ENCODE data around the gene RNU5B-1. TPM values are rescaled to one million over a fixed set of nuclear protein-coding genes. Genes with fewer than 3 reads are reported as not detected.
A peak's percentile ranks its signal among the peaks of the same experiment; 100 is the strongest.

Gene RNU5B-1
- polyA plus RNA-seq, 1 of the 3 experiments (the other 2 are of a cell fraction): not detected

DNA sequence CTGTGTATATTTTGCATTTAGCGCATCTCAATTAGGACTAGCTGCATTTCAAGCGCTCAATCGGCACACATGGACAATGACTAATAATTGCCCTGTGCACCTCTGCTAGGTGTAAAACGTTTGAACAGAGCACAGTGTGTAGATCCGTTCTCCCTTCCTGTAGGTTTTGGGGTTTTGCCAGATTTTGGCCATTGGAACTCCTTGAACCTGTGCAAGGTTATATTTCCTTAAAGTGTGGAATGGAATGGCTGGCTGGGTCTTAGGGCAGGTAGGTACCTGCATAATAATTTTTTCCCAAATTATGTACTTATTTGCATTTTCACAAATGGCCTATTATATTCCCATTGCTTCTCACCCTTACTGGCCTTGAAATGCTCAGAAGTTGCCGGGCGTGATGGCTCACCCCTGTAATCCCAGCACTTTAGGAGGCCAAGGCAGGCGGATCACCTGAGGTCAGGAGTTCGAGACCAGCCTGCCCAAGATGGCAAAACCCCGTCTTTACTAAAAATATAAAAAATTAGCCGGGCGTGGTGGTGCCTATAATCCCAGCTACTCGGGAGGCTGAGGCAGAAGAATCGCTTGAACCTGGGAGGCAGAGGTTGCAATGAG is 777 bp downstream of the RNU5B-1 start (continued):
- TF ChIP-seq, protein P1, sequence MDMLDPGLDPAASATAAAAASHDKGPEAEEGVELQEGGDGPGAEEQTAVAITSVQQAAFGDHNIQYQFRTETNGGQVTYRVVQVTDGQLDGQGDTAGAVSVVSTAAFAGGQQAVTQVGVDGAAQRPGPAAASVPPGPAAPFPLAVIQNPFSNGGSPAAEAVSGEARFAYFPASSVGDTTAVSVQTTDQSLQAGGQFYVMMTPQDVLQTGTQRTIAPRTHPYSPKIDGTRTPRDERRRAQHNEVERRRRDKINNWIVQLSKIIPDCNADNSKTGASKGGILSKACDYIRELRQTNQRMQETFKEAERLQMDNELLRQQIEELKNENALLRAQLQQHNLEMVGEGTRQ (IDR thresholded peaks at IDR 0.05; ENCODE audit: borderline replicate concordance, low read depth, low read length): no peak
- TF ChIP-seq MXI1 (IDR thresholded peaks at IDR 0.05; ENCODE audit: low read depth, low read length): no peak
- TF ChIP-seq MEF2A (IDR thresholded peaks at IDR 0.05; ENCODE audit: borderline replicate concordance, low read depth): no peak
- no peak for TF ChIP-seq GATA2 (CRISPR knock-in tag; IDR thresholded peaks at IDR 0.05)

DNA sequence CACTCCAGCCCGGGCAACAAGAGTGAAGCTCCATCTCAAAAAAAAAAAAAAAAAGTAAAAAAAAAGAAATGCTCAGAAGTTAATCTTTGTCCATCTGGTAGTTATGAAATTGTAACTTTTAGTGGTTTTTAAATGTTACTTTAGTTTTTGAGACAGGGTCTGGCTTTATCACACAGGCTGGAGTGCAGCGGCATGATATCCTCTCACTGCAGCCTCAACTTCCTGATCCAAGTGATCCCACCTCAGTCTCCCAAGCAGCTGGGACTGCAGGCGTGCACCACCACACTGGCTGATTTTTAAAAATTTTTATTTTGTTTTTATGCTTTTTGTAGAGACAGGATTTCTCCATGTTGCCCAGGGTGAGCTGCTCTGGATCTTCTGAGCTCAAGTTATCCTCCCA is 1.3 kb downstream of the RNU5B-1 start:
- H3K27me3 ChIP-seq (ENCODE audit: insufficient read depth): no peaks in the 10 kb centered on the region
- H3K4me3 ChIP-seq (ENCODE audit: low read depth in 2 of 2, low read length in 1 of 2): no peak overlapping the region
- H3K79me2 ChIP-seq (ENCODE audit: insufficient read depth): no peaks in the 10 kb centered on the region
- no peaks in the 10 kb centered on the region for H3K9me3 ChIP-seq
- no peaks in the 10 kb centered on the region for H3K36me3 ChIP-seq (replicated peaks in 1 of 2; ENCODE audit: control insufficient read depth in 1 of 2, insufficient read depth in 2 of 2, low read length in 1 of 2)
- no peaks in the 10 kb centered on the region for H3K9me2 ChIP-seq
- H3K4me1 ChIP-seq (ENCODE audit: control insufficient read depth in 1 of 2, insufficient read depth in 2 of 2, low read depth in 1 of 2, low read length in 1 of 2): peaks cover 8 to 10% of the 10 kb centered on the region in 2 experiments; a peak in 2 of 4 replicates
- H3F3A ChIP-seq (replicated peaks; ENCODE audit: insufficient read depth): peaks cover 30% of the 10 kb centered on the region
- H3K27ac ChIP-seq (ENCODE audit: low read depth in 2 of 2, low read length in 1 of 2): no peak overlapping the region
- peak overlapping the region; percentile 12; the same call in 1 of the 2 replicates for H3K4me2 ChIP-seq
- no peak overlapping the region for H3K9ac ChIP-seq
- POLR2A ChIA-PET: interaction anchor here (1.1 kb wide), 1 partner anchor 19 kb away, joined by 4 read pairs; the partner anchor contains the start of gene PARP16
- H4K20me1 ChIP-seq (ENCODE audit: insufficient read depth): peaks cover 4% of the 10 kb centered on the region; the same call in 1 of the 2 replicates
- 80% methylated on average over 3 of the region's 3 CpGs for WGBS (ENCODE audit: low lambda C conversion rate)
- no peak for DNase-seq
- TF ChIP-seq, protein P2, sequence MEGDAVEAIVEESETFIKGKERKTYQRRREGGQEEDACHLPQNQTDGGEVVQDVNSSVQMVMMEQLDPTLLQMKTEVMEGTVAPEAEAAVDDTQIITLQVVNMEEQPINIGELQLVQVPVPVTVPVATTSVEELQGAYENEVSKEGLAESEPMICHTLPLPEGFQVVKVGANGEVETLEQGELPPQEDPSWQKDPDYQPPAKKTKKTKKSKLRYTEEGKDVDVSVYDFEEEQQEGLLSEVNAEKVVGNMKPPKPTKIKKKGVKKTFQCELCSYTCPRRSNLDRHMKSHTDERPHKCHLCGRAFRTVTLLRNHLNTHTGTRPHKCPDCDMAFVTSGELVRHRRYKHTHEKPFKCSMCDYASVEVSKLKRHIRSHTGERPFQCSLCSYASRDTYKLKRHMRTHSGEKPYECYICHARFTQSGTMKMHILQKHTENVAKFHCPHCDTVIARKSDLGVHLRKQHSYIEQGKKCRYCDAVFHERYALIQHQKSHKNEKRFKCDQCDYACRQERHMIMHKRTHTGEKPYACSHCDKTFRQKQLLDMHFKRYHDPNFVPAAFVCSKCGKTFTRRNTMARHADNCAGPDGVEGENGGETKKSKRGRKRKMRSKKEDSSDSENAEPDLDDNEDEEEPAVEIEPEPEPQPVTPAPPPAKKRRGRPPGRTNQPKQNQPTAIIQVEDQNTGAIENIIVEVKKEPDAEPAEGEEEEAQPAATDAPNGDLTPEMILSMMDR (IDR thresholded peaks at IDR 0.05): no peak
- no peak for TF ChIP-seq FOSL2 (IDR thresholded peaks at IDR 0.05; ENCODE audit: borderline replicate concordance, low read depth)
- no peak for TF ChIP-seq MEF2A (IDR thresholded peaks at IDR 0.05; ENCODE audit: borderline replicate concordance, low read depth)
- no peak for TF ChIP-seq TAF1 (IDR thresholded peaks at IDR 0.05; ENCODE audit: borderline replicate concordance, low read depth, low read length)
- TF ChIP-seq SMC3 (IDR thresholded peaks at IDR 0.05; ENCODE audit: low read depth, low read length): no peak
- TF ChIP-seq FOXJ3 (CRISPR knock-in tag; IDR thresholded peaks at IDR 0.05): no peak
- TF ChIP-seq FOXM1 (IDR thresholded peaks at IDR 0.05; ENCODE audit: low read depth): no peak
- TF ChIP-seq JUND (IDR thresholded peaks at IDR 0.05): no peak
- TF ChIP-seq RAD21 (IDR thresholded peaks at IDR 0.05; ENCODE audit: low read length): no peak
- no peak for TF ChIP-seq CHD2 (IDR thresholded peaks at IDR 0.05; ENCODE audit: low read length, partially characterized antibody)
- TF ChIP-seq EZH2phosphoT487 (IDR thresholded peaks at IDR 0.05; ENCODE audit: borderline replicate concordance, low read depth): no peak
- TF ChIP-seq GATA2 (CRISPR knock-in tag; IDR thresholded peaks at IDR 0.05): no peak
- no peak for TF ChIP-seq ELF1 (IDR thresholded peaks at IDR 0.05)
- no peak for TF ChIP-seq MXI1 (IDR thresholded peaks at IDR 0.05; ENCODE audit: low read depth, low read length)
- TF ChIP-seq RXRA (IDR thresholded peaks at IDR 0.05; ENCODE audit: borderline replicate concordance, low read depth): no peak
- CTCF ChIA-PET: interaction anchor here (1.4 to 3.4 kb wide), 3 partner anchors 13 to 95 kb away, joined by 6 to 18 read pairs (median 8); no protein-coding TSS in a partner anchor
- H2AFZ ChIP-seq (ENCODE audit: low read depth): no peak overlapping the region

Data from SK-N-SH (cell line).